GM12875 (cell line): ENCODE results near the gene GBE1.
"Not testable (repeated sequence)": the region's sequence is repeated elsewhere in the genome, so short reads cannot be mapped to it uniquely, and the experiment has no call there.

Source experiments
- H3K4me3 ChIP-seq: one replicate; pipeline ENCODE4 v1.5.1; 2011; ENCODE audit warnings: low read depth, low read length, control low read depth
- CTCF ChIP-seq: IDR thresholded peaks from 2 replicates; pipeline ENCODE4 v1.5.1; 2011; ENCODE audit warnings: low read depth, mild to moderate bottlenecking, control low read depth, inconsistent platforms, low read length, moderate library complexity, borderline replicate concordance; ENCODE audit not compliant: insufficient read depth

GBE1 gene

GRCh38 chr3:81764665-81765064 lies 3.2 kb upstream of the GBE1 start:
- TF ChIP-seq CTCF, result no peak

GRCh38 chr3:81764002-81764401 lies 2.6 kb upstream of the GBE1 start:
- H3K4me3 ChIP-seq, result no peak overlapping the region
- TF ChIP-seq CTCF, result no peak

More at GRCh38 chr3:81764665-81765064, 3.2 kb upstream of the GBE1 start:
- H3K4me3 ChIP-seq, result no peak overlapping the region

- TF ChIP-seq CTCF, result no peak
- no peak overlapping the region for H3K4me3 ChIP-seq
These were observed 1.6 kb upstream of the GBE1 start for GRCh38 chr3:81763001-81763400.

- TF ChIP-seq CTCF, result no peak
- H3K4me3 ChIP-seq, result peak overlapping the region; percentile 81
These were observed 597 bp upstream of the GBE1 start for GRCh38 chr3:81761904-81762580.

GRCh38 chr3:81760215-81760614 lies 1.2 kb downstream of the GBE1 start:
- H3K4me3 ChIP-seq, result peak overlapping the region; percentile 81
- TF ChIP-seq CTCF, result no peak

- H3K4me3 ChIP-seq, result not testable (repeated sequence)
These were observed 2.7 kb downstream of the GBE1 start for GRCh38 chr3:81758771-81759170.

GRCh38 chr3:81758275-81758674 lies 3.2 kb downstream of the GBE1 start:
- no peak for TF ChIP-seq CTCF
- H3K4me3 ChIP-seq, result no peak overlapping the region
